GM18909 (cell line): Measurements from ENCODE around the gene CRYBG3.
"Not testable (repeated sequence)": the region's sequence is repeated elsewhere in the genome, so short reads cannot be mapped to it uniquely, and the experiment has no call there.

Experiments
- ATAC-seq: cut with Tn5 transposase; IDR thresholded peaks from one replicate; pipeline ENCODE4 v1.9.1; 2021; ENCODE audit warnings: mild to moderate bottlenecking; ENCODE audit not compliant: unreplicated experiment, poor library complexity

CRYBG3 gene

GRCh38 chr3:97833184-97833583 lies 11.4 kb downstream of the CRYBG3 start:
- not testable (repeated sequence) for ATAC-seq

- no peak for ATAC-seq
Measured at GRCh38 chr3:97835761-97836160, 13.9 kb downstream of the CRYBG3 start.

- no peak for ATAC-seq
Measured at GRCh38 chr3:97838393-97838792, 16.6 kb downstream of the CRYBG3 start.

- no peak for ATAC-seq
Measured at GRCh38 chr3:97839944-97840343, 18.1 kb downstream of the CRYBG3 start.

- ATAC-seq, result no peak
Measured at GRCh38 chr3:97841304-97841703, 19.5 kb downstream of the CRYBG3 start.

GRCh38 chr3:97841956-97842355 lies 20.1 kb downstream of the CRYBG3 start:
- no peak for ATAC-seq

- ATAC-seq, result no peak
Measured at GRCh38 chr3:97848779-97849178, 27.0 kb downstream of the CRYBG3 start.

- ATAC-seq, result no peak
Measured at GRCh38 chr3:97857401-97857800, 35.6 kb downstream of the CRYBG3 start.

- ATAC-seq, result no peak
Measured at GRCh38 chr3:97860364-97860763, 38.6 kb downstream of the CRYBG3 start.

- ATAC-seq, result no peak
Measured at GRCh38 chr3:97862582-97862981, 40.8 kb downstream of the CRYBG3 start.

GRCh38 chr3:97863031-97863430 lies 41.2 kb downstream of the CRYBG3 start:
- ATAC-seq, result no peak

- ATAC-seq, result no peak
Measured at GRCh38 chr3:97863775-97864174, 42.0 kb downstream of the CRYBG3 start.

- ATAC-seq, result no peak
Measured at GRCh38 chr3:97871186-97871585, 49.4 kb downstream of the CRYBG3 start.

GRCh38 chr3:97871801-97872524 lies 50.2 kb downstream of the CRYBG3 start:
- ATAC-seq, result no peak

GRCh38 chr3:97872525-97873042 lies 50.8 kb downstream of the CRYBG3 start:
- ATAC-seq, result no peak

GRCh38 chr3:97880267-97880666 lies 58.5 kb downstream of the CRYBG3 start:
- ATAC-seq, result no peak

GRCh38 chr3:97882975-97883598 lies 61.3 kb downstream of the CRYBG3 start:
- no peak for ATAC-seq

GRCh38 chr3:97883736-97884135 lies 61.9 kb downstream of the CRYBG3 start:
- ATAC-seq, result no peak

- no peak for ATAC-seq
Measured at GRCh38 chr3:97884586-97885123, 62.8 kb downstream of the CRYBG3 start.

GRCh38 chr3:97885931-97886824 lies 64.4 kb downstream of the CRYBG3 start:
- ATAC-seq, result no peak

- no peak for ATAC-seq
Measured at GRCh38 chr3:97889814-97890213, 68.0 kb downstream of the CRYBG3 start.
